Panc1 (cell line): ENCODE results near the gene CER1.

Experiments used
- POLR2AphosphoS5 ChIP-seq: IDR thresholded peaks from 2 replicates; pipeline ENCODE4 v1.6.1; 2012; ENCODE audit warnings: mild to moderate bottlenecking, low read depth, low read length, moderate library complexity
- REST ChIP-seq, 2 experiments: IDR thresholded peaks; 2 replicates each; pipeline ENCODE4 v1.6.1; 2011 to 2012; ENCODE audit warnings: low read depth in 2 of 2, control low read depth in 1 of 2, low read length in 1 of 2, mild to moderate bottlenecking in 1 of 2, moderate library complexity in 1 of 2; ENCODE audit not compliant: insufficient read depth in 1 of 2
- SIN3A ChIP-seq: IDR thresholded peaks from 2 replicates; pipeline ENCODE4 v1.6.1; 2012; ENCODE audit warnings: low read depth, mild to moderate bottlenecking, low read length, moderate library complexity, borderline replicate concordance; ENCODE audit not compliant: insufficient read depth
- TF ChIP-seq, protein P1 (sequence below): fragments of 450-650 bp; IDR thresholded peaks from 2 replicates; pipeline ENCODE4 v1.5.1; 2017; ENCODE audit warnings: mild to moderate bottlenecking

GRCh38 chr9:14702200-14702720, 20.3 kb downstream of the CER1 start:
- TF ChIP-seq SIN3A (no peak), POLR2AphosphoS5 (no peak), REST (IDR thresholded peaks at IDR 0.05; ENCODE audit: insufficient read depth in 1 of 2, low read depth in 2 of 2, low read length in 1 of 2) (no peak)
- TF ChIP-seq, protein P1, sequence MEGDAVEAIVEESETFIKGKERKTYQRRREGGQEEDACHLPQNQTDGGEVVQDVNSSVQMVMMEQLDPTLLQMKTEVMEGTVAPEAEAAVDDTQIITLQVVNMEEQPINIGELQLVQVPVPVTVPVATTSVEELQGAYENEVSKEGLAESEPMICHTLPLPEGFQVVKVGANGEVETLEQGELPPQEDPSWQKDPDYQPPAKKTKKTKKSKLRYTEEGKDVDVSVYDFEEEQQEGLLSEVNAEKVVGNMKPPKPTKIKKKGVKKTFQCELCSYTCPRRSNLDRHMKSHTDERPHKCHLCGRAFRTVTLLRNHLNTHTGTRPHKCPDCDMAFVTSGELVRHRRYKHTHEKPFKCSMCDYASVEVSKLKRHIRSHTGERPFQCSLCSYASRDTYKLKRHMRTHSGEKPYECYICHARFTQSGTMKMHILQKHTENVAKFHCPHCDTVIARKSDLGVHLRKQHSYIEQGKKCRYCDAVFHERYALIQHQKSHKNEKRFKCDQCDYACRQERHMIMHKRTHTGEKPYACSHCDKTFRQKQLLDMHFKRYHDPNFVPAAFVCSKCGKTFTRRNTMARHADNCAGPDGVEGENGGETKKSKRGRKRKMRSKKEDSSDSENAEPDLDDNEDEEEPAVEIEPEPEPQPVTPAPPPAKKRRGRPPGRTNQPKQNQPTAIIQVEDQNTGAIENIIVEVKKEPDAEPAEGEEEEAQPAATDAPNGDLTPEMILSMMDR, result no peak
